CD1c-positive myeloid dendritic cell (primary cell): ENCODE measurements around the gene SRGN.

Experiments
- DNase-seq: peaks from one replicate; pipeline ENCODE4 v3.0.0-alpha.2; 2016; ENCODE audit errors: extremely low spot score

SRGN gene

DNA sequence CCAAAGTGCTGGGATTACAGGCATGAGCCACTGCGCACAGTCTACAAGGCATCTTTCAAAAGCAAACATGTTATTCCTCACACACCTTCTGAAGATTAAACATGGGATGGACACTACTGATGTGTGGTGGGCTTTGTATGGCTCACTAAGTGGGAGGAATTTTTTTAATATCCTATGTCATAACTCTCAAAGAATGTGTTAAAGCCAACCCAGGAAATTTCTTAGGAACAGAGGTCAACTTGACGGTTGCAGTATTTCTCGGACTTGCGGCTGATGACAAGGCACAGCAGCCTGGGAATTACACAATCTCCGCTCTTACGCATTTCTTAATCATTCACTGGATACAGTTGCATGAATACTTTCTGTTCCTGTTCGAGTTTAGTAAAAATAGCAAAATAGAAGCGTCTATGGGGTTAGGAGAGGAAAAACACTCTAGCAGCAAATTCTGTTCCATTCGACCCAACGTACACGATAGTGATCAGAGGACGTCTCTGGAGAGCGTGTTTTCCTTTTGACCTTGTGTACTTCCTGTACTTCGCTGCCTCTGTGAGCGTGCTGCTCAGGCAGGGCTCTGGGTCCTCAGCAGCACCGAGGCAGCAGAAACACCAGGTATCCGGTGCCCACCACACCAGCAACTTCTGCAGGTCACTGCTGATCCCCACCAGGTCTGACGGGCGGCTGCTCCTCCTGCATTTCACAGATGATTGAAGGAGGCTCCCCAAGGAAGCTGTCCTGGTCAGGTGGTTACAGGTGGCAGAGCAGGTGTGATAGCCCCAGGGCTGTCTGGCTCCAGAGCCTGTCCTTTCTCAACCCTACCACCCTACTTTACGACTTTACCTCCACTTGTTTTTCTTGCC lies 26.4 kb upstream of the SRGN start:
- peak; percentile 97 for DNase-seq

DNA sequence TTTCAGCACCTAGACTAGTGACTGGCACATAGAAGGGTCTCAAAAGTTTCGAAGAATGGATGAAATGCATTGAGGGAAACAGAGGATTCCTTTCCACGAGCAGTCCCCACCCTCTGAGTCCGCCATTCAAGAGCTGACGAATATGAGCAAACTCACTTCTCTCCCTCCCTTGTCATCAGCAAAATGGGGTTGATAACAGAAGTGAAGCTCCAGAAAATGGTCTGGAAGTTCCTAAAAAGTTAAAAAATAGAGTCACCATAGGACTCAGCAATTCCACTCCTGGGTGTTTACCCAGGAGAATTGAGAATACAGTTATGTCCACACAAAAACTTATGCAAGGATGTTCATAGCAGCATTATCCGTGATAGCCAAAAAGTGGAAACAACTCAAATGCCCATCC lies 25.0 kb upstream of the SRGN start:
- peak; percentile 59 for DNase-seq

DNA sequence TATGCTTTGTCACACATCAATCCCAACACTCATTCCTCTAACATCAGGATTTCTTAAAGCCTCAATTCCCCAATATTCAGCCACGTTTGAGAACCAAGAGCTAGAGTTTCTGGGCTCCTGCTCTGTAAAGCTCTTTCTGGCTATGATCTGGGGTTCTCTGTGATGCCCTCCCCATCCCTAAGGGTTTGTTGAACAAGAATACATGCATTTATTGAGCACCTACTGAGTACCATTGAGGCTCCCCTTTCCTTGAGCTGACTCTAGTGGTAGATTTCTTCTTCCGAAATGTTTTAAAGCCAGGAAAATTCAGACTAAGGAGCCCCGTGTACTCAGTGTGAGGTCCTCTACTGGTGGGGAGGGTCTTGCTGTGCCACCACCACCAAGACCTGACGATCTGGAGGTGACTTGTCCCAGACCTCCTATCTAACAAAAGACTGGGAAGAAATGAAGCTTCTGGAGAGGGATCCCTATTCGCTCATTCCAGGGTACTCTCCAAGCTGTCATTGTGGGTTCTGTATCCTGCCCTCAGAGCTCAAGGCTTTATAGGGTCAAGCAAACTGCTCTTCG lies 23.1 kb upstream of the SRGN start:
- DNase-seq, result peak; percentile 16

GRCh38 chr10:69065406-69066361 lies 22.2 kb upstream of the SRGN start:
- DNase-seq, result peak; percentile 94

GRCh38 chr10:69067189-69067588 lies 20.7 kb upstream of the SRGN start:
- no peak for DNase-seq

- no peak for DNase-seq
Measured at GRCh38 chr10:69068549-69068948, 19.4 kb upstream of the SRGN start.

DNA sequence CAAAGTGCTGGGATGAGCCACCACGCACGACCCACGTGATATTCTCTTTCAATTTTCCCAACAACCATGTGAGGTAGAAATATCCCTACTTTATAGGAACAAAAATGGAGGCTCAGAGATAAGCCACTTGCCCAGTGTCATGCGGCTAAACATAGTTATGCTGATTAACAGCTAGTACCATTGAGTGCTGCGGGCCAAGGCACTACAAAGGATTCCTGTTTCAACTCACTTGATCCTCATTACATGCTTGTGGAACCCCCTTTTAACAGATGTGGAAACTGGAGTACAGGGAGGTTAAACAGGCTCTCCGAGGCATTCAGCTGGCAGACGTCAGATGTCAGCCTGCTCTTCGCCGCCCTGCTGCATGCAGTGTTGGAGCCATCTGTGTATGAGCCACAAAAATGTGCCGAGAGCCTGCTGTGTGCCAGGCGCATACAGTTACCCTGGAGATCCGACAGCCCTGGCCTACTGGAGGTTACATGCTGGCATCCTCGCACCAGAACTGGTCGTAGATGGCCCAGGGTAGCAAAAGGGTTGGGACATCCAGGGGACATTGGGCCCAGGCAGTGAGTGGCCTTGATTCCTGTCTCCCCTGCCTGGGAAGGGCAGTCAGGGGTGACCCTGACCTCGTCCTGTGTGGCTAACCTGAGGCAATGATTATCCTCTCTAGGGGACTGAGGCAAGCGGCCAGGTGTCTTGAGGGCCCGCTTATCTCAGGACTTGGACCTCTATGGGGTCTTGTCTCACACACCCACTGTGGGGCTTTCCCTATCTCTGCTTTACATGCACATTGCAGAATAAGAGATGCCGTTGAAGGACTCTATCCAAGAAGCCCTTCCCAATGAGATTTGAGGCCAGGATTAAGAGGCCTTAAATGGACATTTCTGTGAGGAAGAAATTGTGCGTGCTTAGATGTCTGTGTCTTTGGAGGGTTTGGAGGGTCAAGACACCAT lies 18.5 kb upstream of the SRGN start:
- no peak for DNase-seq

DNA sequence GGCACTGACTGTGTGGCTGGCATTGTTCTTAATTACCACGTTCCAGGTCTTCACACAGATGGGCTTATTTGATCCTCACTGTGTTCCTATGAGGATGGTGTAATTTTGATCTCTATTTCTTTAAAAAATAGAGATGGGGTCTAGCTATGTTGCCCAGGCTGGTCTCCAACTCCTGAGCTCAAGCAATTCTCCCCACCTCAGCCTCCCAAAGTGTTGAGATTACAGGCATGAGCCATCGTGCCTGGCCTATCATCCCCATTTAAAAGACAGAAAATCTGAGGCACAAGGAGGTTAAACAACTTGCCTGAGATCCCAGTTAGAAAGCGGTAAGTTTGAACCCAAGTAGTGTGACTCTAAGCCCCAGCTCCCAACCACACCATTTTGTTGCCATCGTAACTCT lies 17.0 kb upstream of the SRGN start:
- DNase-seq, result no peak

DNA sequence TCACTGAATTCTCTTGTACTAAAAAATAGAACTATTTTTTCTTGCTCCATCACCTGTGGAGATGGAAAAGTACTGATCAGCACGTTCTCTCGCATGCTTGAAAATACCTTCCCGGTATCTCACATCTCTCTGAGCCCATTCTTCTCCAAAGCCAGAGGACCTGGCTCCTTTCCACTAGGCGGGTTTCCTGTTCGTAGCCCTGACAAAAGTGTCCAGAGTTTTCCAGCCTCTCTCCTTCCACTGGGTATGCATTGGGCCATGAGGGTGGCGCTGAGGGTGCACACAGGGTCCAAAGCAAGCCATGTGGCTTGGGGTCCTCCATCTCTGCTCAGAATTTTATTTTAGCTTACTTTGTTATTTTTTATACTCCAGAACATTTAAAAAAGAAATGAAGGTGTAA lies 16.3 kb upstream of the SRGN start:
- DNase-seq, result no peak

- DNase-seq, result peak; percentile 21
Measured at GRCh38 chr10:69073026-69073425, 14.9 kb upstream of the SRGN start.

- no peak for DNase-seq
Measured at GRCh38 chr10:69073736-69074364, 14.1 kb upstream of the SRGN start.

- no peak for DNase-seq
Measured at GRCh38 chr10:69074532-69074931, 13.4 kb upstream of the SRGN start.

DNA sequence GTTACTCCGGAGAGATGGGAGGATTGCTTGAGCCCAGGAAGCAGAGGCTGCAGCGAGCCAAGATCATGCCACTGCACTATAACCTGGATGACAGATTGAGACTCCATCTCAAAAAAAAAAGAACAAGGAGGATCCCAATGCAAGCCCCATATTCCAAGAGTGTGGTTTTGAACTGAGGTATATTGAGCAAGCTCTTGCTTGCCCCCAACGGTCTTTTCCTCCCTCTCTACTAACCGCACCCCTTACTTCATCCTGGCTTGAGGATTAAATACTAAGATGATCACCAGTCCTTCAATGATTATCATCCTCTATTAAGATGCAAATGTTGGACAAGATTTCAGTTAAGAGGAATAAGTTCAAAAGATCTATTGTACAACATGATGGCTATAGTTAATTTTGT lies 12.5 kb upstream of the SRGN start:
- DNase-seq, result no peak

DNA sequence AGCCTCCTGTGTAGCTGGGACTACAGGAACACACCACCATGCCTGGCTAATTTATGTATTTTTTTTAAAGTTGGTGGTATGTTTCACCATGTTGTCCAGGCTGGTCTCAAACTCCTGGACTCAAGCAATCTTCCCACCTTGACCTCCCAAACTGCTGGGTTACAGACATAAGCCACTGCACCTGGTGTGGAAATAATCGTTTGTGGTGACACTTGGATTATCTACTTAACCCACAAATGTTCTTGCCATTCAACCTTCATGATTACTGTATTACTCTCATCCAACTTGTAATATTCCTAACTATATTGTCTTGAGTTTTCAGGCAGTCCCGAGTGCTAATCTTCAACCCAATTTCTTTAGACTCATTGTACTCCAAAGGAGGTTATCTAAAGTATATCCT lies 9.6 kb upstream of the SRGN start:
- DNase-seq, result no peak

DNA sequence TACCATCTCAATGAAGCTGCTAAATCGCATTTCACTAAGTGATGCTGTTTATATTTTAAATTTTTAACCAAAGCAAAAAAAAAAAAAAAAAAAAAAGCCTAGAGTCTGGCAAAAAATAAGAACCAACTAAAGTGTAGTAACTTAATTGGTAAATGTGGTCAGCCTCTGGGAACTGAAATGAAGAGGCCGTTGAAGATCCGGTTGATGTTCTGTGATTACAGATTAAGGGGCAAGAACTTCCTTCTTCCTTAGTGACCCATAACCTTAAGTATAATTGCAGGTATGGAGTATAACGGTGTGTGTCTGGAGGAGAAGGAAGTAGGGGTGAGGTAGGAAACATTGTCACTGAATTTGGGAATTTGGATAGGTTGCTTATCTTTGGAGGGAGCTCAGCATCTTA lies 7.7 kb upstream of the SRGN start:
- no peak for DNase-seq

GRCh38 chr10:69086001-69086509 lies 1.8 kb upstream of the SRGN start:
- DNase-seq, result peak; percentile 71

- peak; percentile 45 for DNase-seq
Measured at GRCh38 chr10:69088471-69088769, 517 bp downstream of the SRGN start.

DNA sequence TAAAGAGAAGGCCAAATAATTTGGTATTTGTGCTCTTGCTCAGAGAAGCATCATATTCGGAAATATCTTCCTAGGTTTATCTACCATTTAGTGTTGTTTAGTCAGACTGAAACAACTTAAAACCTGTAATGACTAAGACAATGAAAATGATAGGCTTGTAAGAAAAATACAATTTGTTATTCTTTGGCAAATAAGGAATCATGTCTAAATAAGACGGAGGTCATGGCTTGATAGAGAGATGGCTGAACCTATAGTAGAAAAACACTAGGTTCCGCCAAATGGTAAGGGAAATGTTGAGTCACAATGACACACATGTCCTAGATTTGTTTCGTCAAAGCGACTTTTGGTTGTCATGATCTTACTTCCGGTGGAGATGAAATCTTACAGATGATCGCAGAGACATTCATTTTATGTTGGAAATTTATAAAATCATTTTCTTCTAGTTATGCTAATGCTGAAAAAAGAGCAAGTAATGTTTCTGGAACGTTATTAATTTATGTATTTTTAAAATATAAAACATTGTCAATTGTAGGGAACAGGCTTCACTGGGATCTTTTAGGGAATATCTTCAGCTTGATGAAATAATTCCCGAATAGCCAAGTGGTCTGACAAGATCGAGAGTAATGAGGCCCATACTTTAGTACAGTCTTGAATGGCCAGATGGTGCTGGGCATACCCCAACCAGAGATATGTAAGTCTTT lies 1.0 kb downstream of the SRGN start:
- peak; percentile 95 for DNase-seq

DNA sequence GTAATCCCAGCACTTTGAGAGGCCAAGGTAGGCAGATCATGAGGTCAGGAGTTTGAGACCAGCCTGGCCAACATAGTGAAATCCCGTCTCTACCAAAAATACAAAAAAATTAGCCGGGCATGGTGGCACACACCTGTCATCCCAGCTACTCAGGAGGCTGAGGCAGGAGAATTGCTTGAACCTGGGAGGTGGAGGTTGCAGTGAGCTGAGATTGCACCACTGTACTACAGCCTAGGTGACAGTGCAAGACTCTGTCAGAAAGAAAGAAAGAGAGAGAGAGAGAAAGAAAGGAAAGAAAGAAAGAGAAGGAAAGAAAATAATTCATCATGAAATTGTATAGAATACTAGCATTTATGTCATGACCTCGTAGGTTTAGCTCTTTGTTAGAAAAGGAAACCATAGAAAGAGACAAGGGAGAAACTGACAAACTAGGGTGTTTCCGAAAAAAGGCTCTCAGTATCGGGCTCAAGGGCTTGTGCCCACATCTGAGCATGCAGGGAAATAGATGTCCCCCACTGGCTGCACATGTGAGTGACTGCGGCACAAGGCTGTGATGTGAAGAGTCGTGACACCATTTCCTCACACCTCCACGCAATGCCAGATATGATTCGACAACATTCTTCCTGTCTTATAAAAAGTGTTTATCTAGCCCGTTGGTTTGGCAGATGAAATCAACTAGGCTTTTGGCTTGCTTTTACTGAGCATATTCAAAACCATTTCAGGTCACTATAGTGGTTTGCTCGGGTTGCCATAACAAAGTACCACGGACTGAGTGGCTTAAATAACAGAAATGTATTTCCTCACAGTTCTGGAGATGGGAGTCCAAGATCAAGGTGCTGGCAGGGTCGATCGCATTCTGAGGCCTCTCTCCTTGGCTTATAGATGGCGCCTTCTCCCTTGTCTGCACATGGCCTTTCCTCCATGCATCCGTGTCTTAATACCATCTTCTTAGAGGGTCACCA lies 2.0 kb downstream of the SRGN start:
- DNase-seq, result peak; percentile 90
